Uterus (tissue), 4 donors: ENCODE results near the gene OPN4. TPM values are rescaled to one million over a fixed set of nuclear protein-coding genes. Genes with fewer than 3 reads are reported as not detected.
"Not testable (repeated sequence)": the region's sequence is repeated elsewhere in the genome, so short reads cannot be mapped to it uniquely, and the experiment has no call there.

Source experiments
- DNase-seq, 2 donors: peaks; one replicate each; pipeline ENCODE4 v3.0.0-alpha.2; 2019 to 2020
- H3K27ac ChIP-seq, 2 donors: fragments of 200-600 bp; sonication (generic); 1 replicate in 1 of 2; 2 replicates in 1 of 2; pipeline ENCODE4 v1.5.1; 2016 to 2018
- H3K27me3 ChIP-seq, 2 donors: fragments of 200-600 bp; sonication (generic); one replicate each; pipeline ENCODE4 v1.5.1; 2018 to 2019; ENCODE audit warnings: control low read depth in 1 of 2
- H3K36me3 ChIP-seq, 2 donors: fragments of 200-600 bp; sonication (generic); one replicate each; pipeline ENCODE4 v1.5.1; 2019; ENCODE audit warnings: control low read depth in 1 of 2
- H3K4me1 ChIP-seq, 2 donors: fragments of 200-600 bp; sonication (generic); one replicate each; pipeline ENCODE4 v1.5.1; 2018 to 2019; ENCODE audit warnings: control low read depth in 1 of 2
- H3K4me3 ChIP-seq, 2 donors: fragments of 200-600 bp; sonication (generic); 1 replicate in 1 of 2; 2 replicates in 1 of 2; pipeline ENCODE4 v1.5.1; 2018 to 2019; ENCODE audit warnings: mild to moderate bottlenecking in 1 of 2
- H3K9me3 ChIP-seq, 2 donors: fragments of 200-600 bp; sonication (generic); one replicate each; pipeline ENCODE4 v1.5.1; 2019; ENCODE audit warnings: control low read depth in 1 of 2
- POLR2A ChIP-seq, 2 donors: fragments of 450-650 bp; IDR thresholded peaks; one replicate each; pipeline ENCODE4 v1.6.1; 2016; ENCODE audit warnings: antibody characterized with exemption in 2 of 2, mild to moderate bottlenecking in 1 of 2, moderate library complexity in 1 of 2
- intact Hi-C: fragments of 100-400 bp; cut with DNase I; formaldehyde crosslinking; loops from one replicate; pipeline ENCODE4 v1.15.1; 2023; ENCODE audit warnings: low total_unique reads
- total RNA-seq, 4 donors: library from RNA; depleted of rRNA in 3 of 4; stranded (reverse); fragments of >200 nt in 3 of 4; gene quantifications; one replicate each; pipeline versions ENCODE4 v1.1.0 to v1.2.4, GENCODE V29; 2014 to 2023
- TF ChIP-seq, protein P1 (sequence below), 4 experiments: fragments of 200-600 bp in 2 of 4; fragments of 450-650 bp in 2 of 4; sonication (generic) in 2 of 4; IDR thresholded peaks; one replicate each; pipeline ENCODE4 v1.5.1; 2016 to 2019; ENCODE audit warnings: antibody characterized with exemption in 4 of 4, mild to moderate bottlenecking in 2 of 4, moderate library complexity in 1 of 4
- donor health status: DM: yes; HTN: yes; CAD: no.

Gene OPN4
- total RNA-seq, 4 donors from 2014 or later: not detected

DNA sequence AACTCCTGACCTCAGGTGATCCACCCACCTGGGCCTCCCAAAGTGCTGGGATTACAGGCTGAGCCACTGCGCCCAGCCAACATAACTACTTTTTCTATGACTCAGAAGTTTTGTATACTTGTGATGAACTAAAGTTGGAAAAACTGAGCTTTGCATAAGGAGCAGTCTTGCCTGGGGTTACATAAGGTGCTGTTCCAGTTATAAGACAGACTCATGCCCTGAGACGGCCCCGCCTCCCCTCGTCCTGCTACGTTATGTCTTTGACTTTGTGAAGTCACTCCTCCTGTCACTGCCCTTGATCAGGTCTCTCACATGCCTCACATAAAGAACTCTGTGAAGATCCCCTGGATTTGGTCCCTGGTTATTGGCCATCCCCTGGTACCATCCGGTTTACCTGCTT is 40.4 kb upstream of the OPN4 start:
- Histone ChIP-seq H3K4me3 (no peak overlapping the region), H3K4me1 (no peaks in the 10 kb centered on the region), H3K27ac (no peak overlapping the region), H3K36me3 (no peaks in the 10 kb centered on the region), H3K9me3 (no peaks in the 10 kb centered on the region), H3K27me3 (no peaks in the 10 kb centered on the region)
- intact Hi-C loops: no loop called here
- TF ChIP-seq, protein P1, sequence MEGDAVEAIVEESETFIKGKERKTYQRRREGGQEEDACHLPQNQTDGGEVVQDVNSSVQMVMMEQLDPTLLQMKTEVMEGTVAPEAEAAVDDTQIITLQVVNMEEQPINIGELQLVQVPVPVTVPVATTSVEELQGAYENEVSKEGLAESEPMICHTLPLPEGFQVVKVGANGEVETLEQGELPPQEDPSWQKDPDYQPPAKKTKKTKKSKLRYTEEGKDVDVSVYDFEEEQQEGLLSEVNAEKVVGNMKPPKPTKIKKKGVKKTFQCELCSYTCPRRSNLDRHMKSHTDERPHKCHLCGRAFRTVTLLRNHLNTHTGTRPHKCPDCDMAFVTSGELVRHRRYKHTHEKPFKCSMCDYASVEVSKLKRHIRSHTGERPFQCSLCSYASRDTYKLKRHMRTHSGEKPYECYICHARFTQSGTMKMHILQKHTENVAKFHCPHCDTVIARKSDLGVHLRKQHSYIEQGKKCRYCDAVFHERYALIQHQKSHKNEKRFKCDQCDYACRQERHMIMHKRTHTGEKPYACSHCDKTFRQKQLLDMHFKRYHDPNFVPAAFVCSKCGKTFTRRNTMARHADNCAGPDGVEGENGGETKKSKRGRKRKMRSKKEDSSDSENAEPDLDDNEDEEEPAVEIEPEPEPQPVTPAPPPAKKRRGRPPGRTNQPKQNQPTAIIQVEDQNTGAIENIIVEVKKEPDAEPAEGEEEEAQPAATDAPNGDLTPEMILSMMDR (IDR thresholded peaks at IDR 0.05): no peak
- TF ChIP-seq POLR2A (IDR thresholded peaks at IDR 0.05): no peak
- no peak for DNase-seq

DNA sequence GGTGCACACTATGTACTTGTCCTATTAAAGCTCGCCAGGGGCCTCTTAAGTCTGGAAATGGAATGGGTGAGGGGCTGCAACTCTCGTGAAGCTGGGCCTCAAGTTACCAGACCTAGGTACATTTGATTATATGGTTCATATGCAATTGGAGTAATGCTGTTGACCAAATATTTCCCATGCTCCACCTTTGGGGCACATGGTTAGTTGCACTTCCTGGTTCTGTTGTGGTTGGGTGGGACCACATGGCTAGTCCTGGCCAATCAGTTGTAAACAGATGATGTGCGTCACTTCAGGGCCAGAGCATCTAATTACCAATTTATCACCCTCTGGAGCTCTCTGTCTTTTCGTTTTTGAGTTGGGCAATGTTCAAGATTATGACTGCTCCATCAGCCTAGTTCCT is 39.5 kb upstream of the OPN4 start:
- H3K9me3 ChIP-seq: no peaks in the 10 kb centered on the region
- no peak overlapping the region for H3K27ac ChIP-seq
- H3K4me3 ChIP-seq: no peak overlapping the region
- no peak for TF ChIP-seq POLR2A (IDR thresholded peaks at IDR 0.05)
- TF ChIP-seq, protein P1 (IDR thresholded peaks at IDR 0.05): no peak
- no peaks in the 10 kb centered on the region for H3K4me1 ChIP-seq
- H3K36me3 ChIP-seq: no peaks in the 10 kb centered on the region
- intact Hi-C loops: no loop called here
- no peak for DNase-seq
- H3K27me3 ChIP-seq: no peaks in the 10 kb centered on the region

DNA sequence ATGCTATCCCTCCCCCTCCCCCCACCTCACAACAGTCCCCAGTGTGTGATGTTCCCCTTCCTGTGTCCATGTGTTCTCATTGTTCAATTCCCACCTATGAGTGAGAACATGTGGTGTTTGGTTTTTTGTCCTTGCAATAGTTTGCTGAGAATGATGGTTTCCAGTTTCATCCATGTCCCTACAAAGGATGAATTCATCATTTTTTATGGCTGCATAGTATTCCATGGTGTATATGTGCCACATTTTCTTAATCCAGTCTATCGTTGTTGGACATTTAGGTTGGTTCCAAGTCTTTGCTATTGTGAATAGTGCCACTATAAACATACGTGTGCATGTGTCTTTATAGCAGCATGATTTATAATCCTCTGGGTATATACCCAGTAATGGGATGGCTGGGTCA is 37.1 kb upstream of the OPN4 start:
- intact Hi-C loops, H3K27ac ChIP-seq, H3K36me3 ChIP-seq, H3K4me1 ChIP-seq, H3K4me3 ChIP-seq, H3K9me3 ChIP-seq, DNase-seq, H3K27me3 ChIP-seq: not testable (repeated sequence)

DNA sequence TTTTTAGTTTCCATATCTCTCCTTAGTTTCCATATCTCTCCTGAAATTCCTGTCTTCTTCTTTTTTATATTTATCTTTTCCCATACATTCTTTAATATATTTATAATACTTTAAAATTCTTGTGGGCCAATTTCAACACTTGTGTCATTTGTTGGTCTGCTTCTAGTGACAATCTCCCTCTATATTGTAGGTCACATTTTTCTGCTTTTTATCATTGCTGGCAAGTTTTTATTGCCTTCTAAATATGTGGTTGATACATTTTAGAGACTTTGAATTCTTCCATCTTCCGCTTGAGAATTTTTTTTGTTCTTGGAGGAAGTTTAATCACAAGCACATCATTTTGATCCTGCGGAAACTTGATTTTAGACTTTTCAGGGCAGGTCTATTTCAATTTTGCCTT is 26.0 kb upstream of the OPN4 start:
- H3K9me3 ChIP-seq: no peaks in the 10 kb centered on the region
- TF ChIP-seq POLR2A (IDR thresholded peaks at IDR 0.05): no peak
- TF ChIP-seq, protein P1 (IDR thresholded peaks at IDR 0.05): no peak
- no peak overlapping the region for H3K4me3 ChIP-seq
- no peak overlapping the region for H3K27ac ChIP-seq
- H3K4me1 ChIP-seq: peaks cover 0 to 4% of the 10 kb centered on the region in 2 donors
- no peak for DNase-seq
- no peaks in the 10 kb centered on the region for H3K36me3 ChIP-seq
- no peaks in the 10 kb centered on the region for H3K27me3 ChIP-seq
- intact Hi-C loops: no loop called here

DNA sequence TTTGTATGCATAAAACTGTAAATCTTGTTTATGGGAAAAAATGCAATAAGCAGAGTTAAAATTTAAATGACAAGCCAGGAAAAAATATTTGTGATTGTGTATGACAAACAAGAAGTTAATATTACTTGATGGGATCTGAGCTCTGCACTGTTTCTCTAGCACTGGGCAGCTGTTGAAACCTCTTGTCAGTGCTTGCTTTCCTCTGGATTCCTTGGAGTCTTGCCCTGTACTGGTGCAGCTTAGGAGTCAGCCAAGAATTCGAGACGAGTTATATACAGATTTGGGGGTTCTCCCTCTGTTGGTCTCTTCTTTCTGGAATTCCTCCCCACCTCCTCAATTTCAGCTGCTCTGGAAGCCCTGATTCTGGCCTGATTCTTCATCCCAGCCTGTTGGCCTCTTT is 24.3 kb upstream of the OPN4 start:
- intact Hi-C loops: no loop called here
- TF ChIP-seq, protein P1 (IDR thresholded peaks at IDR 0.05): no peak
- no peak for TF ChIP-seq POLR2A (IDR thresholded peaks at IDR 0.05)
- Histone ChIP-seq H3K9me3 (no peaks in the 10 kb centered on the region), H3K27me3 (no peaks in the 10 kb centered on the region), H3K36me3 (no peaks in the 10 kb centered on the region), H3K4me3 (no peak overlapping the region), H3K27ac (no peak overlapping the region), H3K4me1 (peaks cover 0 to 4% of the 10 kb centered on the region in 2 donors)
- DNase-seq: no peak
